GM12891 (cell line): ENCODE data around the gene RBM33.

ENCODE experiments used
- POLR2A ChIP-seq: IDR thresholded peaks from 2 replicates; pipeline ENCODE4 v1.6.1; 2011; ENCODE audit warnings: low read depth, low read length, control low read depth
- POLR2AphosphoS5 ChIP-seq: IDR thresholded peaks from 2 replicates; pipeline ENCODE4 v1.6.1; 2011; ENCODE audit warnings: low read depth, low read length, control low read depth
- POU2F2 ChIP-seq: IDR thresholded peaks from 2 replicates; pipeline ENCODE4 v1.6.1; 2011; ENCODE audit warnings: low read depth, mild to moderate bottlenecking, control low read depth, low read length, moderate library complexity
- SPI1 ChIP-seq: IDR thresholded peaks from 2 replicates; pipeline ENCODE4 v1.6.1; 2011; ENCODE audit warnings: low read depth, low read length, control low read depth
- TAF1 ChIP-seq: IDR thresholded peaks from 2 replicates; pipeline ENCODE4 v1.6.1; 2011; ENCODE audit warnings: low read depth, low read length, control low read depth

DNA sequence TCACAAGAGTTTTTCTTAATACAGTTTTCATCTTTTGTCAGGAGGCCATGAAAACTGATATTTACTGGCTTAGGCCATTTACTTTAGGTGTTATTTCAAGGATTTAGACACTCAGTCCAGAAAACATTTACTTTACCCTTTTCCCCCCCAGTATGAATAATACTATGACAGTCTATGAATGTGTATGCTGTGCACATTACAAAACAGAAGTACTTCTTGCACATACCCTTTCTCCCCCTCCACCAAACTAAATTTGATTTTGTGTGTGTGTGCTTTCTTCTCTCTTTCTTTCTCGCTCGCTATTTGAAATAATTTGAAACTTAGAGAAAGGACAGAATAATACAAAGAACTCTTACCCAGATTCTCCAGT is 41.3 kb downstream of the RBM33 start:
- TF ChIP-seq POLR2A = no peak
- TF ChIP-seq POLR2AphosphoS5 = no peak
- TF ChIP-seq SPI1 = no peak
- TF ChIP-seq TAF1 = no peak
- no peak for TF ChIP-seq POU2F2
